GM18507 (cell line): ENCODE measurements around the gene KCNJ3.

Experiments
- DNase-seq: peaks from one replicate; pipeline ENCODE4 v3.0.0; 2011; ENCODE audit warnings: low read depth; ENCODE audit not compliant: insufficient read length; ENCODE audit errors: extremely low spot score
- FAIRE-seq: peaks from 2 replicates; lab custom pipeline; 2011; peaks lifted over from hg19 to GRCh38; lab: Jason Lieb, UNC

KCNJ3 gene

GRCh38 chr2:154700136-154700535 lies 1.6 kb downstream of the KCNJ3 start:
- DNase-seq (no peak), FAIRE-seq (no peak)

- FAIRE-seq (no peak), DNase-seq (no peak)
Measured at GRCh38 chr2:154704991-154705390, 6.5 kb downstream of the KCNJ3 start.

- no peak for FAIRE-seq
- DNase-seq: no peak
Measured at GRCh38 chr2:154706660-154707059, 8.2 kb downstream of the KCNJ3 start.

- no peak for DNase-seq
- FAIRE-seq: no peak
Measured at GRCh38 chr2:154707994-154708575, 9.6 kb downstream of the KCNJ3 start.

GRCh38 chr2:154709215-154709614 lies 10.7 kb downstream of the KCNJ3 start:
- FAIRE-seq (no peak), DNase-seq (no peak)

- FAIRE-seq: no peak
- no peak for DNase-seq
Measured at GRCh38 chr2:154710078-154710477, 11.6 kb downstream of the KCNJ3 start.

- no peak for DNase-seq
- no peak for FAIRE-seq
Measured at GRCh38 chr2:154710685-154711084, 12.2 kb downstream of the KCNJ3 start.

GRCh38 chr2:154713675-154714074 lies 15.2 kb downstream of the KCNJ3 start:
- no peak for DNase-seq
- FAIRE-seq: no peak

GRCh38 chr2:154720651-154721050 lies 22.2 kb downstream of the KCNJ3 start:
- no peak for FAIRE-seq
- DNase-seq: no peak

- FAIRE-seq (no peak), DNase-seq (no peak)
Measured at GRCh38 chr2:154724194-154724797, 25.8 kb downstream of the KCNJ3 start.

- FAIRE-seq (no peak), DNase-seq (no peak)
Measured at GRCh38 chr2:154740361-154740760, 41.9 kb downstream of the KCNJ3 start.

GRCh38 chr2:154758871-154759270 lies 60.4 kb downstream of the KCNJ3 start:
- no peak for FAIRE-seq

GRCh38 chr2:154762638-154763037 lies 64.1 kb downstream of the KCNJ3 start:
- DNase-seq (no peak), FAIRE-seq (no peak)

More at GRCh38 chr2:154758871-154759270, 60.4 kb downstream of the KCNJ3 start:
- DNase-seq: no peak

- FAIRE-seq (no peak), DNase-seq (no peak)
Measured at GRCh38 chr2:154771664-154772284, 73.3 kb downstream of the KCNJ3 start.

- DNase-seq (no peak), FAIRE-seq (no peak)
Measured at GRCh38 chr2:154776825-154777224, 78.3 kb downstream of the KCNJ3 start.

- DNase-seq: no peak
- no peak for FAIRE-seq
Measured at GRCh38 chr2:154794406-154794805, 95.9 kb downstream of the KCNJ3 start.

- no peak for DNase-seq
Measured at GRCh38 chr2:154795651-154796050, 97.2 kb downstream of the KCNJ3 start.

GRCh38 chr2:154804451-154804850 lies 106.0 kb downstream of the KCNJ3 start:
- DNase-seq (no peak), FAIRE-seq (no peak)

More at GRCh38 chr2:154795651-154796050, 97.2 kb downstream of the KCNJ3 start:
- no peak for FAIRE-seq

GRCh38 chr2:154813636-154814035 lies 115.1 kb downstream of the KCNJ3 start:
- no peak for FAIRE-seq
- no peak for DNase-seq

GRCh38 chr2:154814856-154815255 lies 116.4 kb downstream of the KCNJ3 start:
- no peak for DNase-seq
- no peak for FAIRE-seq

- no peak for DNase-seq
- FAIRE-seq: no peak
Measured at GRCh38 chr2:154825358-154825757, 126.9 kb downstream of the KCNJ3 start.
